ENCODE measurements around the gene NPR1.
A peak's percentile ranks its signal among the peaks of the same experiment; 100 is the strongest.
"Not testable (repeated sequence)": the region's sequence is repeated elsewhere in the genome, so short reads cannot be mapped to it uniquely, and the experiment has no call there.

Gene NPR1

GRCh38 chr1:153678519-153679336 lies at the start of gene NPR1:
NPR1 (plus strand) TSS chr1:153678688; CDS start chr1:153679109, 421 bp downstream.
- Histone ChIP-seq H3K4me1 (ENCODE audit: insufficient read depth, low read length) (peaks cover 20% of the 10 kb centered on the region), H3K36me3 (ENCODE audit: insufficient read depth, low read length) (no peaks in the 10 kb centered on the region), H3K4me3 (ENCODE audit: low read length) (peak within 1 kb of the TSS; percentile 35), H3K27me3 (ENCODE audit: insufficient read depth, low read length) (peaks cover 58% of the 10 kb centered on the region), H2AFZ (ENCODE audit: low read depth, low read length) (peak within 1 kb of the TSS; percentile 83), H3K9me3 (ENCODE audit: low read length) (no peaks in the 10 kb centered on the region)

DNA sequence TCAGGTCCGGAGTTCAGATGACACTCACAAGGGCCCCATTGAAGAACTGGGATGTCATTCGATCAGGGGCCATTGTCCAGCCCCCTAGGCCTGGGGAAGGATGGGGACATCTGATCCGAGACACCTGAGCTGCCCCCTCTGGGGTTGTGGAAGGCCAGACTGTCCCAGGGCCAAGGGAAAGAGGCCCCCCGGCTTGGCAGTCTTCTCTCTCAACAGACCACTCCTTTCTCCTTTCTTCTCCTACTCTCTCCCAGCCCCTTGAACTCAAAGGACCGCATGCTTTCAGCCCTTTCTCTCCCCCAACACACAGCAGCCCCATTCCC lies 49.2 kb upstream of the NPR1 start:
- Histone ChIP-seq H2AFZ (ENCODE audit: low read depth, low read length) (no peak overlapping the region), H3K9me3 (ENCODE audit: low read length) (no peaks in the 10 kb centered on the region), H3K4me3 (ENCODE audit: low read length) (no peak overlapping the region), H3K27me3 (ENCODE audit: insufficient read depth, low read length) (no peaks in the 10 kb centered on the region), H3K36me3 (ENCODE audit: insufficient read depth, low read length) (peaks cover 5% of the 10 kb centered on the region), H3K4me1 (ENCODE audit: insufficient read depth, low read length) (peaks cover 16% of the 10 kb centered on the region)

- Histone ChIP-seq H2AFZ (ENCODE audit: low read depth, low read length) (no peak overlapping the region), H3K4me1 (ENCODE audit: insufficient read depth, low read length) (peaks cover 16% of the 10 kb centered on the region), H3K9me3 (ENCODE audit: low read length) (no peaks in the 10 kb centered on the region), H3K27me3 (ENCODE audit: insufficient read depth, low read length) (no peaks in the 10 kb centered on the region), H3K4me3 (ENCODE audit: low read length) (no peak overlapping the region), H3K36me3 (ENCODE audit: insufficient read depth, low read length) (peaks cover 5% of the 10 kb centered on the region)
Observed at GRCh38 chr1:153629971-153630370, 48.5 kb upstream of the NPR1 start.

DNA sequence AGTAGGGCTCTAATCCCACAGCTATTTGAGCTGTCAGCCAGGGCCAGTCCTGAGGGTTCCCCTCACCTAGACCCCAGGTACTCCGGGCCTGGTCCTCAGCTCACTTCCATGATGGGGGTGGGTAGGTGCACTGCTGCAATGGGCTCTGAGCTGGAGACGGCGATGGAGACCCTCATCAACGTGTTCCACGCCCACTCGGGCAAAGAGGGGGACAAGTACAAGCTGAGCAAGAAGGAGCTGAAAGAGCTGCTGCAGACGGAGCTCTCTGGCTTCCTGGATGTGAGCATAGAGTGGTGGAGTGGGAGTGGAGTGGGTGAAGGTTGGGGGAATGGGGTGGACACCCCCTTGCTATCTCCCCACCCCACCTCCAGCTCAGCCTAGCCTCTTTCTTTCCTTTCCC lies 48.1 kb upstream of the NPR1 start:
- Histone ChIP-seq H3K4me3 (ENCODE audit: low read length) (no peak overlapping the region), H3K4me1 (ENCODE audit: insufficient read depth, low read length) (peaks cover 19% of the 10 kb centered on the region), H3K36me3 (ENCODE audit: insufficient read depth, low read length) (peaks cover 5% of the 10 kb centered on the region), H3K27me3 (ENCODE audit: insufficient read depth, low read length) (no peaks in the 10 kb centered on the region), H3K9me3 (ENCODE audit: low read length) (no peaks in the 10 kb centered on the region), H2AFZ (ENCODE audit: low read depth, low read length) (no peak overlapping the region)

- H2AFZ ChIP-seq (ENCODE audit: low read depth, low read length) = no peak overlapping the region
- peaks cover 10% of the 10 kb centered on the region for H3K36me3 ChIP-seq (ENCODE audit: insufficient read depth, low read length)
- H3K4me3 ChIP-seq (ENCODE audit: low read length) = no peak overlapping the region
- H3K4me1 ChIP-seq (ENCODE audit: insufficient read depth, low read length) = peaks cover 17% of the 10 kb centered on the region
- no peaks in the 10 kb centered on the region for H3K9me3 ChIP-seq (ENCODE audit: low read length)
- H3K27me3 ChIP-seq (ENCODE audit: insufficient read depth, low read length) = no peaks in the 10 kb centered on the region
Observed at GRCh38 chr1:153631047-153632022, 47.2 kb upstream of the NPR1 start.

DNA sequence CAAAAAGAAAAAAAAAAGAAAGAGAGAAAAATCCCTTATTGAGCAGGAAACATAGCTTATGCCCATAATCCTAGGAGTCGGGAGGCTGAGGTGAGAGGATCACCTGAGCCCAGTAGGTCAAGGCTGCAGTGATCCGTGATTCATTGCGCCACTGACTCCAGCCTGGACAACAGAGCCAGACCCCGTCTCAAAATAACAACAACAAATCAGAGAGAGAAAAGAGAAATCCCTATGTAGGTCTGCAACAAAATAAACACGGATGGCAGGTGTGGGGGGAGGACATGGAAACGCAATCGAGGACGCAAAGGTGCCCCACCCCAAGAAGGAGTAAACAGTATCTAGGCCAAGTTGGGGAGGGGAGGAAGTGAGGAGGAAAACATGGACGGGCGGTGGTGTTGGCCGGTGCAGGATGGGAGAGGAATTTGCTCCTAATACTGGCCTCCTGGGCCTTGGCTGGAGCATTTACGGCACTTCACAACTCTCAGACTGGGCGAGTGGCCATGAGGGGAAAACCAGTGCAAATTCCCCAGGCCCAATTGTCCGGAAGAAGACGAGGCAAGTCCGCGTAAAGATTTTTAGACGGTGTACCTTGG lies 45.2 kb upstream of the NPR1 start:
- Histone ChIP-seq H2AFZ (ENCODE audit: low read depth, low read length) (no peak overlapping the region), H3K36me3 (ENCODE audit: insufficient read depth, low read length) (peaks cover 29% of the 10 kb centered on the region), H3K4me1 (ENCODE audit: insufficient read depth, low read length) (peaks cover 3% of the 10 kb centered on the region), H3K27me3 (ENCODE audit: insufficient read depth, low read length) (no peaks in the 10 kb centered on the region), H3K9me3 (ENCODE audit: low read length) (no peaks in the 10 kb centered on the region), H3K4me3 (ENCODE audit: low read length) (peak overlapping the region; percentile 95)

GRCh38 chr1:153633754-153634665 lies 44.5 kb upstream of the NPR1 start, which contains the start of gene CHTOP:
CHTOP (plus strand) TSS chr1:153634066; CDS start chr1:153636589, 2,523 bp downstream.
- no peak within 1 kb of the TSS for H2AFZ ChIP-seq (ENCODE audit: low read depth, low read length)
- H3K9me3 ChIP-seq (ENCODE audit: low read length) = no peaks in the 10 kb centered on the region
- H3K4me1 ChIP-seq (ENCODE audit: insufficient read depth, low read length) = peaks cover 3% of the 10 kb centered on the region
- peak within 1 kb of the TSS; percentile 95 for H3K4me3 ChIP-seq (ENCODE audit: low read length)
- peaks cover 37% of the 10 kb centered on the region for H3K36me3 ChIP-seq (ENCODE audit: insufficient read depth, low read length)
- no peaks in the 10 kb centered on the region for H3K27me3 ChIP-seq (ENCODE audit: insufficient read depth, low read length)

- Histone ChIP-seq H3K4me3 (ENCODE audit: low read length) (peak overlapping the region; percentile 95), H3K9me3 (ENCODE audit: low read length) (no peaks in the 10 kb centered on the region), H3K4me1 (ENCODE audit: insufficient read depth, low read length) (peaks cover 3% of the 10 kb centered on the region), H2AFZ (ENCODE audit: low read depth, low read length) (no peak overlapping the region), H3K36me3 (ENCODE audit: insufficient read depth, low read length) (peaks cover 55% of the 10 kb centered on the region), H3K27me3 (ENCODE audit: insufficient read depth, low read length) (no peaks in the 10 kb centered on the region)
Observed at GRCh38 chr1:153635872-153636271, 42.6 kb upstream of the NPR1 start.

GRCh38 chr1:153636312-153636711 lies 42.2 kb upstream of the NPR1 start:
- H3K27me3 ChIP-seq (ENCODE audit: insufficient read depth, low read length) = no peaks in the 10 kb centered on the region
- H3K36me3 ChIP-seq (ENCODE audit: insufficient read depth, low read length) = peaks cover 59% of the 10 kb centered on the region
- no peak overlapping the region for H2AFZ ChIP-seq (ENCODE audit: low read depth, low read length)
- no peak overlapping the region for H3K4me3 ChIP-seq (ENCODE audit: low read length)
- H3K9me3 ChIP-seq (ENCODE audit: low read length) = no peaks in the 10 kb centered on the region
- H3K4me1 ChIP-seq (ENCODE audit: insufficient read depth, low read length) = peaks cover 3% of the 10 kb centered on the region

DNA sequence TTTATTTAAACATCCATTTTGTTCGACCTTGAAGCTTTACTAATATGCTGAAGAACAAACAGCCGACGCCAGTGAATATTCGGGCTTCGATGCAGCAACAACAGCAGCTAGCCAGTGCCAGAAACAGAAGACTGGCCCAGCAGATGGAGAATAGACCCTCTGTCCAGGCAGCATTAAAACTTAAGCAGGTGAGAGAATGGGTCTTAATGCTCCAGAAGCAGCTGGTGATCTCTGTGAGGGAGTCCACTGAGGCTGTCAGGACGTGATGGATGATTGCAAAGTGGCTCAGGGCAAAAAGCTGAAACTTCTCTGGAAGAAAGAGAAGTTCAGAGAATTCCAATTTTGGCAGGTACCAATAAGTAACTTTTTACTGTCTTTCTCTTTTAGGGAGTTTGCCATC lies 40.2 kb upstream of the NPR1 start:
- H3K36me3 ChIP-seq (ENCODE audit: insufficient read depth, low read length) = peaks cover 79% of the 10 kb centered on the region
- no peaks in the 10 kb centered on the region for H3K9me3 ChIP-seq (ENCODE audit: low read length)
- H3K27me3 ChIP-seq (ENCODE audit: insufficient read depth, low read length) = no peaks in the 10 kb centered on the region
- peaks cover 3% of the 10 kb centered on the region for H3K4me1 ChIP-seq (ENCODE audit: insufficient read depth, low read length)
- H3K4me3 ChIP-seq (ENCODE audit: low read length) = no peak overlapping the region
- H2AFZ ChIP-seq (ENCODE audit: low read depth, low read length) = no peak overlapping the region

DNA sequence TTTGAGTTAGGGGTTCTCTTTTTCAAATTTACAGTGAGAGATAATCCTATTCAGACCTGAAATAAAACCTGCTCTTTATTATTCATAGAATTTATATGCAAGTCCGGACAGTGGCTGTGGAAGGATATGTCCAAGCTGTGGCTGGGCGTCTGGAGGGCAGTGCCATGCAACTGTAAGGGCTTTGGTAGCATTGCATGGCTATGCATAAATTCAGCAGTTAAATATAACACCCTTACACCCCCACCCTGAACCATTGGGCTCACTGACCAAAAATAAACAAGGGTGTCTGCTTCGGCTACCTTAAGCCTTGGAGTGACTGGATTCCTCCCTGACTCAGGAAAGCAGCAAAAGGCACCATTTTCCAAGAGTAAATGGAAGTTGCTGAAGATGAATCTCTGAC lies 39.2 kb upstream of the NPR1 start:
- Histone ChIP-seq H3K36me3 (ENCODE audit: insufficient read depth, low read length) (peaks cover 89% of the 10 kb centered on the region), H2AFZ (ENCODE audit: low read depth, low read length) (no peak overlapping the region), H3K4me1 (ENCODE audit: insufficient read depth, low read length) (peaks cover 3% of the 10 kb centered on the region), H3K9me3 (ENCODE audit: low read length) (no peaks in the 10 kb centered on the region), H3K4me3 (ENCODE audit: low read length) (no peak overlapping the region), H3K27me3 (ENCODE audit: insufficient read depth, low read length) (no peaks in the 10 kb centered on the region)

GRCh38 chr1:153640213-153640612 lies 38.3 kb upstream of the NPR1 start:
- H3K9me3 ChIP-seq (ENCODE audit: low read length); H3K4me3 ChIP-seq (ENCODE audit: low read length); H3K4me1 ChIP-seq (ENCODE audit: insufficient read depth, low read length); H3K27me3 ChIP-seq (ENCODE audit: insufficient read depth, low read length); H2AFZ ChIP-seq (ENCODE audit: low read depth, low read length): not testable (repeated sequence)
- H3K36me3 ChIP-seq (ENCODE audit: insufficient read depth, low read length) = peaks cover 98% of the 10 kb centered on the region
